Mammary epithelial cell (primary cell): ENCODE results near the gene CERS1.

Source experiments
- EZH2 ChIP-seq: IDR thresholded peaks from 2 replicates; pipeline ENCODE4 v1.6.1; 2012; ENCODE audit warnings: low read length, inconsistent platforms, borderline replicate concordance
- TF ChIP-seq, protein P1 (sequence below), 2 donors: IDR thresholded peaks in 1 of 2; conservative IDR thresholded peaks in 1 of 2; 2 replicates each; pipeline ENCODE4 v1.5.1; 2011 to 2012; ENCODE audit warnings: inconsistent platforms in 2 of 2, low read length in 2 of 2, mild to moderate bottlenecking in 2 of 2, control low read depth in 1 of 2, low read depth in 1 of 2; ENCODE audit not compliant: insufficient read depth in 1 of 2; ENCODE audit errors: extremely low read depth in 1 of 2

DNA sequence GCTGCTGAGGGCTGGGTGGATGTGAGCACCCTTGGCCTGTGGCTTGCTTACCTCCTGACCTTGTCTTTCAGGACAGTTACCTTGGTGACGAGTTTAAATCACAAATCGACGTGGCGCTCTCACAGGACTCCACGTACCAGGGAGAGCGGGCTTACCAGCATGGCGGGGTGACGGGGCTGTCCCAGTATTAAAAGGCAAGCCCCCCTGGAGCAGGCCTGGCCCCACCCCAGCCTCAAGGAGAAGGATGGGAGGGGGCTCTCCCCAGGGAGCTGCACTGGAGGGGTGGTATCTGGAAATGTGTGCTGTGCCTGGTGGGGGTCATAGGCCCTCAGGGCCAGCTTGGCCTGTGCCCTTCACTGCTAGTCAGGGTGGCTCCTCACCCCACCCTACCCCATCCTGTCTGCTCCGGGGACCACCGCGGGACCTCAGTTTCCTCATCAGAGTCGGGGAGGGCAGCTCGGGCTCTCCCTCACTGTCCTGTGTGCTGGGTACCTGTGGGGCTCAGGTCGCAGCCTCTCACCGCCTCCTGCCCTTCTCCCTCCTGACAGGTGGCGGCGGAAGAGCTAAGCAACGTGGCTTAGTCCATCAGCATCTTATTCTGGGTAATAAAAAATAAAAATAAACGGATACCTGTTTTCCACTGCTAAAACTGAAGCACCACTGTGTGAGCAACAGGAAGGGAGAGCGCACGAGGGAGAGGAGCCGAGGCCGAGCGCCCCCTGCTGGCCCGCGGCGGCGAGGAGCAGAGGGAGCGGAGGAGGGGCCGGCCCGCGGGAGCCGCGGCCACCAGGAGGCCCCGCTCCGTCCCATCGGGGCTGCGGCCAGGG lies 29.8 kb downstream of the CERS1 start:
- TF ChIP-seq, protein P1, sequence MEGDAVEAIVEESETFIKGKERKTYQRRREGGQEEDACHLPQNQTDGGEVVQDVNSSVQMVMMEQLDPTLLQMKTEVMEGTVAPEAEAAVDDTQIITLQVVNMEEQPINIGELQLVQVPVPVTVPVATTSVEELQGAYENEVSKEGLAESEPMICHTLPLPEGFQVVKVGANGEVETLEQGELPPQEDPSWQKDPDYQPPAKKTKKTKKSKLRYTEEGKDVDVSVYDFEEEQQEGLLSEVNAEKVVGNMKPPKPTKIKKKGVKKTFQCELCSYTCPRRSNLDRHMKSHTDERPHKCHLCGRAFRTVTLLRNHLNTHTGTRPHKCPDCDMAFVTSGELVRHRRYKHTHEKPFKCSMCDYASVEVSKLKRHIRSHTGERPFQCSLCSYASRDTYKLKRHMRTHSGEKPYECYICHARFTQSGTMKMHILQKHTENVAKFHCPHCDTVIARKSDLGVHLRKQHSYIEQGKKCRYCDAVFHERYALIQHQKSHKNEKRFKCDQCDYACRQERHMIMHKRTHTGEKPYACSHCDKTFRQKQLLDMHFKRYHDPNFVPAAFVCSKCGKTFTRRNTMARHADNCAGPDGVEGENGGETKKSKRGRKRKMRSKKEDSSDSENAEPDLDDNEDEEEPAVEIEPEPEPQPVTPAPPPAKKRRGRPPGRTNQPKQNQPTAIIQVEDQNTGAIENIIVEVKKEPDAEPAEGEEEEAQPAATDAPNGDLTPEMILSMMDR (conservative IDR thresholded peaks at IDR 0.05 in 1 of 2, IDR thresholded peaks at IDR 0.05 in 1 of 2; ENCODE audit: extremely low read depth in 1 of 2, insufficient read depth in 1 of 2, low read depth in 1 of 2, low read length in 2 of 2) = peak; percentile 81 to 88
- no peak for TF ChIP-seq EZH2
